ENCODE data around the gene CYP1B1.

DNA sequence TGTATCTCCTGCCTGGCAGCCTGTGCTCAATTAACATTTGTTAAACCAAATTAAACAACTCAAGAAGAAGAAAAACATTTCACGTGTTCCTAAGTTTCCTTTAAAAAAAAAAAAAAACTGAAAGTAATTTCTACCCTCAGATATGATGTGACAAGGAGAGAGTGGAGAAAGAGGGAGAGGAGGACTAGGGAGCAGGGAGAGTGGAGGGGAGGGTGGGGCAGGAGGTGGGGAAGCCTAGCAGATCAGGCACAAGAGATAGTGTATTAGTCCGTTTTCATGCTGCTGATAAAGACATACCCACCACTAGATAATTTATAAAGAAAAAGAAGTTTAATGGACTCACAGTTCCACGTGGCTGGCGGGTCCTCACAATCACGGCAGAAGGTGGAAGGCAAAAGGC, 46.4 kb downstream of the CYP1B1 start:
- TF ChIP-seq YY1 (IDR thresholded peaks at IDR 0.05; ENCODE audit: insufficient read depth, insufficient read length) = no peak
- TF ChIP-seq ZNF274 (IDR thresholded peaks at IDR 0.05; ENCODE audit: low read depth, low read length) = no peak

All from NT2/D1 (cell line).